ENCODE measurements around the gene DDX49. TPM values are rescaled to one million over a fixed set of nuclear protein-coding genes. Genes with fewer than 3 reads are reported as not detected.
"Not testable (repeated sequence)": the region's sequence is repeated elsewhere in the genome, so short reads cannot be mapped to it uniquely, and the experiment has no call there.

Gene DDX49
- total RNA-seq, 1 experiment from 2014 or later, result 137 TPM

- no peak for DNase-seq (ENCODE audit: low read depth)
Observed at GRCh38 chr19:18941628-18942354, 22.3 kb downstream of the DDX49 start.

- no peak for DNase-seq (ENCODE audit: low read depth)
Observed at GRCh38 chr19:18942692-18943091, 23.2 kb downstream of the DDX49 start.

GRCh38 chr19:18943465-18943864 lies 23.9 kb downstream of the DDX49 start:
- no peak for DNase-seq (ENCODE audit: low read depth)

- DNase-seq (ENCODE audit: low read depth), result no peak
Observed at GRCh38 chr19:18945297-18945696, 25.8 kb downstream of the DDX49 start.

GRCh38 chr19:18946335-18946734 lies 26.8 kb downstream of the DDX49 start:
- DNase-seq (ENCODE audit: low read depth), result no peak

- no peak for DNase-seq (ENCODE audit: low read depth)
Observed at GRCh38 chr19:18946918-18947317, 27.4 kb downstream of the DDX49 start.

- DNase-seq (ENCODE audit: low read depth), result no peak
Observed at GRCh38 chr19:18948075-18948975, 28.8 kb downstream of the DDX49 start.

GRCh38 chr19:18948976-18949356 lies 29.5 kb downstream of the DDX49 start:
- DNase-seq (ENCODE audit: low read depth), result no peak

GRCh38 chr19:18949858-18950257 lies 30.3 kb downstream of the DDX49 start:
- DNase-seq (ENCODE audit: low read depth), result no peak

- DNase-seq (ENCODE audit: low read depth), result peak; percentile 32
Observed at GRCh38 chr19:18951721-18952281, 32.3 kb downstream of the DDX49 start.

- DNase-seq (ENCODE audit: low read depth), result not testable (repeated sequence)
Observed at GRCh38 chr19:18952364-18953003, 33.0 kb downstream of the DDX49 start.

GRCh38 chr19:18954094-18954493 lies 34.6 kb downstream of the DDX49 start:
- no peak for DNase-seq (ENCODE audit: low read depth)

GRCh38 chr19:18955042-18955441 lies 35.5 kb downstream of the DDX49 start:
- no peak for DNase-seq (ENCODE audit: low read depth)

GRCh38 chr19:18960370-18960769 lies 40.9 kb downstream of the DDX49 start:
- DNase-seq (ENCODE audit: low read depth), result no peak

- DNase-seq (ENCODE audit: low read depth), result no peak
Observed at GRCh38 chr19:18961767-18962620, 42.5 kb downstream of the DDX49 start.

GRCh38 chr19:18964121-18964520 lies 44.6 kb downstream of the DDX49 start:
- no peak for DNase-seq (ENCODE audit: low read depth)

- DNase-seq (ENCODE audit: low read depth), result no peak
Observed at GRCh38 chr19:18966307-18966706, 46.8 kb downstream of the DDX49 start.

GRCh38 chr19:18967358-18968146 lies 48.0 kb downstream of the DDX49 start:
- DNase-seq (ENCODE audit: low read depth), result no peak

GRCh38 chr19:18969931-18970659 lies 50.6 kb downstream of the DDX49 start:
- DNase-seq (ENCODE audit: low read depth), result no peak

All from HT1080 (cell line).